ENCODE measurements around the gene TRIM67. TPM values are rescaled to one million over a fixed set of nuclear protein-coding genes. Genes with fewer than 3 reads are reported as not detected.

Gene TRIM67
- total and polyA plus RNA-seq, 8 donors, result under 0.01 to 0.09 (median 0.05) TPM

GRCh38 chr1:231182317-231182716 is 20.5 kb downstream of the TRIM67 start:
- no peaks in the 10 kb centered on the region for H3K9me3 ChIP-seq
- H3K4me1 ChIP-seq, result no peaks in the 10 kb centered on the region
- ATAC-seq, result no peak
- no peak overlapping the region for H3K27ac ChIP-seq
- no peak for FAIRE-seq
- whole genome bisulfite sequencing, 2 donors, result 66 to 79% methylated on average over 6 of the region's 6 CpGs
- H3K4me3 ChIP-seq, result no peak overlapping the region
- H3K36me3 ChIP-seq, result no peaks in the 10 kb centered on the region
- no peak for TF ChIP-seq CTCF (IDR thresholded peaks at IDR 0.05)
- no peaks in the 10 kb centered on the region for H3K27me3 ChIP-seq
- intact Hi-C loops (cut with DNase I), result no loop called here
- no peak for DNase-seq

GRCh38 chr1:231183639-231184590 is 22.1 kb downstream of the TRIM67 start:
- 52 to 53% methylated on average over 13 of the region's 13 CpGs for WGBS, 2 donors
- Histone ChIP-seq H3K4me3 (no peak overlapping the region), H3K27ac (no peak overlapping the region), H3K36me3 (no peaks in the 10 kb centered on the region), H3K4me1 (no peaks in the 10 kb centered on the region), H3K27me3 (no peaks in the 10 kb centered on the region), H3K9me3 (no peaks in the 10 kb centered on the region)
- ATAC-seq (no peak), DNase-seq (no peak), FAIRE-seq (no peak)
- no peak for TF ChIP-seq CTCF (IDR thresholded peaks at IDR 0.05)
- intact Hi-C loops (cut with DNase I), result no loop called here

GRCh38 chr1:231184891-231185290 is 23.0 kb downstream of the TRIM67 start:
- H3K4me3 ChIP-seq, result no peak overlapping the region

GRCh38 chr1:231185391-231185790 is 23.5 kb downstream of the TRIM67 start:
- DNase-seq (no peak), FAIRE-seq (no peak)
- H3K36me3 ChIP-seq, result no peaks in the 10 kb centered on the region

More at GRCh38 chr1:231184891-231185290, 23.0 kb downstream of the TRIM67 start:
- Histone ChIP-seq H3K9me3 (no peaks in the 10 kb centered on the region), H3K36me3 (no peaks in the 10 kb centered on the region), H3K27me3 (no peaks in the 10 kb centered on the region), H3K4me1 (no peaks in the 10 kb centered on the region), H3K27ac (no peak overlapping the region)
- no peak for TF ChIP-seq CTCF (IDR thresholded peaks at IDR 0.05)
- DNase-seq, result no peak
- no peak for FAIRE-seq
- no peak for ATAC-seq
- intact Hi-C loops (cut with DNase I), result no loop called here
- 65 to 81% methylated on average over 6 of the region's 6 CpGs for WGBS, 2 donors

More at GRCh38 chr1:231185391-231185790, 23.5 kb downstream of the TRIM67 start:
- intact Hi-C loops (cut with DNase I), result no loop called here
- Histone ChIP-seq H3K27me3 (no peaks in the 10 kb centered on the region), H3K27ac (no peak overlapping the region), H3K4me1 (no peaks in the 10 kb centered on the region), H3K9me3 (no peaks in the 10 kb centered on the region), H3K4me3 (no peak overlapping the region)
- TF ChIP-seq CTCF (IDR thresholded peaks at IDR 0.05), result no peak
- no peak for ATAC-seq
- WGBS, 2 donors, result 74 to 80% methylated on average over 11 of the region's 11 CpGs

Data from pancreas (tissue), 10 donors.